PC-9 (cell line): ENCODE measurements around the gene SND1.

ENCODE experiments used
- EZH2 ChIP-seq: fragments of 200-600 bp; sonication (generic); IDR thresholded peaks from 2 replicates; pipeline ENCODE4 v1.8.0; 2017; ENCODE audit warnings: antibody characterized with exemption, low read depth
- TF ChIP-seq, protein P1 (sequence below): fragments of 200-600 bp; sonication (generic); conservative IDR thresholded peaks from 2 replicates; pipeline ENCODE4 v1.6.1; 2017; ENCODE audit warnings: mixed run types, antibody characterized with exemption, mild to moderate bottlenecking, moderate library complexity

DNA sequence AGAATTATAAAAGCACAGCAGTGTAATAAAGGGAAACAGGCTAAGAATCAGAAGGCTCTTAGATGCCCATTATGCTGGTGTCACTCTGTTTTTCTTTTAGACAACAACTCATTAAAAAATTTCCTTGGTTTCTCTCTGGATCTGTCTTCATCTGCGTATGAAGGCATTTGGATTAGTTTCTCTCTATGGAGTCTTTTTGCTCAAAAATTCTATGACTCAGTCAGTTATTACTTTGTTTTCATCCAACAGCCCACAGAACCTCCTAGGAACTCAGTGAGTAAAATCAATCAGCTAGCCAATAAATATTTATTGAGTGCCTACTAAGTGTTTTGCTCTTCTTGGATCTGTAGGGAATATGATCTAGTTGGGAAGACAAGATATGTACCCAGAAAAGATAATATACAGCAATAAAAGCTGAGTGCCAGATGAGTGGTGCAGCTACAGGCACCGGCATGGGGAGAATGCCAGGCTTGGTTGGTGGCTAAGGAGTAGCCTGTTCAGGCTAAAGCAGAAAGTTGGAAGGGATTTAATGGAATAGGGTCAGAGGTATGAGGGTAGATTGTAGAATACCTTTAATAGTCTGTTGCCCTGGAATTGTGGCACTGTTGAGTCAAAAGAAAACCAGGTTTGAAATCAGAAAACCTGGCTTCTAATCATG is 223.1 kb downstream of the SND1 start:
- TF ChIP-seq, protein P1, sequence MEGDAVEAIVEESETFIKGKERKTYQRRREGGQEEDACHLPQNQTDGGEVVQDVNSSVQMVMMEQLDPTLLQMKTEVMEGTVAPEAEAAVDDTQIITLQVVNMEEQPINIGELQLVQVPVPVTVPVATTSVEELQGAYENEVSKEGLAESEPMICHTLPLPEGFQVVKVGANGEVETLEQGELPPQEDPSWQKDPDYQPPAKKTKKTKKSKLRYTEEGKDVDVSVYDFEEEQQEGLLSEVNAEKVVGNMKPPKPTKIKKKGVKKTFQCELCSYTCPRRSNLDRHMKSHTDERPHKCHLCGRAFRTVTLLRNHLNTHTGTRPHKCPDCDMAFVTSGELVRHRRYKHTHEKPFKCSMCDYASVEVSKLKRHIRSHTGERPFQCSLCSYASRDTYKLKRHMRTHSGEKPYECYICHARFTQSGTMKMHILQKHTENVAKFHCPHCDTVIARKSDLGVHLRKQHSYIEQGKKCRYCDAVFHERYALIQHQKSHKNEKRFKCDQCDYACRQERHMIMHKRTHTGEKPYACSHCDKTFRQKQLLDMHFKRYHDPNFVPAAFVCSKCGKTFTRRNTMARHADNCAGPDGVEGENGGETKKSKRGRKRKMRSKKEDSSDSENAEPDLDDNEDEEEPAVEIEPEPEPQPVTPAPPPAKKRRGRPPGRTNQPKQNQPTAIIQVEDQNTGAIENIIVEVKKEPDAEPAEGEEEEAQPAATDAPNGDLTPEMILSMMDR, result no peak
- TF ChIP-seq EZH2, result no peak
